HUES6 (cell line): Measurements from ENCODE around the gene AMHR2.
"Not testable (repeated sequence)": the region's sequence is repeated elsewhere in the genome, so short reads cannot be mapped to it uniquely, and the experiment has no call there.

ENCODE experiments used
- H3K27ac ChIP-seq: 2 replicates; pipeline ENCODE4 v1.7.0; 2013; ENCODE audit warnings: low read depth, mild to moderate bottlenecking, low read length, inconsistent platforms
- H3K27me3 ChIP-seq: 2 replicates; pipeline ENCODE4 v1.6.1; 2013; ENCODE audit warnings: low read length; ENCODE audit not compliant: control insufficient read depth, insufficient read depth
- H3K36me3 ChIP-seq: 2 replicates; pipeline ENCODE4 v1.6.1; 2013; ENCODE audit warnings: low read length; ENCODE audit not compliant: control insufficient read depth, insufficient read depth
- H3K4me1 ChIP-seq: 2 replicates; pipeline ENCODE4 v1.6.1; 2013; ENCODE audit warnings: low read length; ENCODE audit not compliant: control insufficient read depth, insufficient read depth
- H3K4me3 ChIP-seq: 2 replicates; pipeline ENCODE4 v1.5.1; 2013; ENCODE audit warnings: low read depth, low read length
- H3K9ac ChIP-seq: one replicate; pipeline ENCODE4 v1.6.1; 2013; ENCODE audit warnings: mild to moderate bottlenecking, low read length
- H3K9me3 ChIP-seq: 2 replicates; pipeline ENCODE4 v1.6.1; 2013; ENCODE audit warnings: low read depth, low read length; ENCODE audit not compliant: control insufficient read depth, insufficient read depth

AMHR2 gene

GRCh38 chr12:53423597-53423996, at the start of gene AMHR2:
Gene AMHR2 (plus strand): TSS chr12:53423855. CDS start chr12:53423935, 80 bp downstream.
- Histone ChIP-seq H3K9ac (no peak within 1 kb of the TSS), H3K36me3 (no peaks in the 10 kb centered on the region), H3K4me1 (peaks cover 24% of the 10 kb centered on the region), H3K27ac (no peak within 1 kb of the TSS), H3K9me3 (no peaks in the 10 kb centered on the region), H3K27me3 (no peaks in the 10 kb centered on the region), H3K4me3 (no peak within 1 kb of the TSS)

- H3K27ac ChIP-seq, H3K36me3 ChIP-seq, H3K4me3 ChIP-seq, H3K9ac ChIP-seq, H3K27me3 ChIP-seq, H3K9me3 ChIP-seq: not testable (repeated sequence)
- peaks cover 29% of the 10 kb centered on the region for H3K4me1 ChIP-seq
These were observed 49.4 kb upstream of the AMHR2 start for GRCh38 chr12:53374277-53374676.

- peaks cover 27% of the 10 kb centered on the region for H3K4me1 ChIP-seq
- H3K4me3 ChIP-seq: no peak overlapping the region
- no peaks in the 10 kb centered on the region for H3K9me3 ChIP-seq
- H3K9ac ChIP-seq: no peak overlapping the region
- no peaks in the 10 kb centered on the region for H3K27me3 ChIP-seq
- peaks cover 2% of the 10 kb centered on the region; the same call in 1 of the 2 replicates for H3K36me3 ChIP-seq
- H3K27ac ChIP-seq: no peak overlapping the region
These were observed 46.9 kb upstream of the AMHR2 start for GRCh38 chr12:53376747-53377146.

GRCh38 chr12:53378222-53378621, 45.4 kb upstream of the AMHR2 start:
- Histone ChIP-seq H3K27me3 (no peaks in the 10 kb centered on the region), H3K9me3 (no peaks in the 10 kb centered on the region), H3K4me1 (peaks cover 33% of the 10 kb centered on the region), H3K36me3 (peaks cover 17% of the 10 kb centered on the region), H3K27ac (peak overlapping the region; percentile 86), H3K9ac (peak overlapping the region; percentile 90), H3K4me3 (no peak overlapping the region; the same call in 1 of the 2 replicates)

- no peaks in the 10 kb centered on the region for H3K27me3 ChIP-seq
- H3K9ac ChIP-seq: peak overlapping the region; percentile 90
- H3K4me3 ChIP-seq: peak overlapping the region; percentile 65
- no peaks in the 10 kb centered on the region for H3K9me3 ChIP-seq
- H3K27ac ChIP-seq: peak overlapping the region; percentile 86
- H3K36me3 ChIP-seq: peaks cover 23% of the 10 kb centered on the region
- H3K4me1 ChIP-seq: peaks cover 35% of the 10 kb centered on the region
These were observed 44.8 kb upstream of the AMHR2 start for GRCh38 chr12:53378724-53379388.

- Histone ChIP-seq H3K27ac (peak overlapping the region; percentile 86), H3K9me3 (no peaks in the 10 kb centered on the region), H3K4me3 (peak overlapping the region; percentile 65), H3K36me3 (peaks cover 26% of the 10 kb centered on the region), H3K9ac (peak overlapping the region; percentile 90), H3K27me3 (no peaks in the 10 kb centered on the region), H3K4me1 (peaks cover 35% of the 10 kb centered on the region)
These were observed 44.1 kb upstream of the AMHR2 start for GRCh38 chr12:53379389-53380103.

- Histone ChIP-seq H3K4me3 (peak within 1 kb of the TSS; percentile 76), H3K36me3 (peaks cover 28% of the 10 kb centered on the region), H3K27ac (peak within 1 kb of the TSS; percentile 90), H3K4me1 (peaks cover 35% of the 10 kb centered on the region), H3K9ac (peak within 1 kb of the TSS; percentile 90), H3K27me3 (no peaks in the 10 kb centered on the region), H3K9me3 (no peaks in the 10 kb centered on the region)
These were observed 43.4 kb upstream of the AMHR2 start, which contains the start of gene SP1 for GRCh38 chr12:53380104-53380793. Gene SP1 (plus strand): TSS chr12:53380176. CDS start chr12:53380292, 116 bp downstream.

- Histone ChIP-seq H3K9ac (peak overlapping the region; percentile 82), H3K4me1 (peaks cover 35% of the 10 kb centered on the region)
These were observed 42.6 kb upstream of the AMHR2 start for GRCh38 chr12:53380794-53381730.

GRCh38 chr12:53381731-53382630, 41.7 kb upstream of the AMHR2 start:
- H3K27me3 ChIP-seq: no peaks in the 10 kb centered on the region
- H3K4me3 ChIP-seq: peak overlapping the region; percentile 76
- peaks cover 39% of the 10 kb centered on the region for H3K36me3 ChIP-seq
- no peaks in the 10 kb centered on the region for H3K9me3 ChIP-seq
- peaks cover 35% of the 10 kb centered on the region for H3K4me1 ChIP-seq
- H3K9ac ChIP-seq: peak overlapping the region; percentile 82
- H3K27ac ChIP-seq: peak overlapping the region; percentile 90

More at GRCh38 chr12:53380794-53381730, 42.6 kb upstream of the AMHR2 start:
- Histone ChIP-seq H3K9me3 (no peaks in the 10 kb centered on the region), H3K27ac (peak overlapping the region; percentile 90), H3K27me3 (no peaks in the 10 kb centered on the region), H3K4me3 (peak overlapping the region; percentile 76), H3K36me3 (peaks cover 31% of the 10 kb centered on the region)
